HG02642 (cell line): Measurements from ENCODE around the gene ZCCHC10.

Experiments
- ATAC-seq: cut with Tn5 transposase; IDR thresholded peaks from one replicate; pipeline ENCODE4 v1.9.1; 2021; ENCODE audit warnings: mild to moderate bottlenecking; ENCODE audit not compliant: unreplicated experiment, poor library complexity

ZCCHC10 gene

GRCh38 chr5:133025804-133026663 is at the start of gene ZCCHC10:
Gene ZCCHC10 (minus strand): TSS chr5:133026549. CDS start chr5:133026537, 12 bp downstream.
- peak; percentile 98 for ATAC-seq

- no peak for ATAC-seq
Measured at GRCh38 chr5:133075572-133076536, 49.5 kb upstream of the ZCCHC10 start.

DNA sequence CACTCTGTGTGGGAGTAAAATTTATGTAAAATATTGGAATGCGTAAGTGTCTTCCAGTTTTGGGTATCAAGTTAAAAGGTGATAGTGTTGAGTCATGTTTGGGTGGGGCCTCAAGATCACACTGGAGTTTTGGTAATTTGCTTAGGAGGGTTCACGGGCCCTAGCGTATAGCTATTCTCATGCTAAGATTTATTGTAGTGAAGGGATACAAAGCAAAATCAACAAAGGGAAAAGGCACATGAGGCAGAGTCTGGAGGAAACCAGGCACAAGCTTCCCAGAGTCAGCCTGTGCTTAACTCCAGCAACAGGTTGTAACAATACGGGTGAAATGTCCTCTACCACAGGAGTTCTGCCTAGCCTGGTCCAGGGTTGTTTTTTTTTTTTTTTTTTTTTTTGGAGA is 45.7 kb upstream of the ZCCHC10 start:
- ATAC-seq, result no peak

GRCh38 chr5:133066045-133066444 is 39.7 kb upstream of the ZCCHC10 start:
- no peak for ATAC-seq

GRCh38 chr5:133065471-133065870 is 39.1 kb upstream of the ZCCHC10 start:
- no peak for ATAC-seq

DNA sequence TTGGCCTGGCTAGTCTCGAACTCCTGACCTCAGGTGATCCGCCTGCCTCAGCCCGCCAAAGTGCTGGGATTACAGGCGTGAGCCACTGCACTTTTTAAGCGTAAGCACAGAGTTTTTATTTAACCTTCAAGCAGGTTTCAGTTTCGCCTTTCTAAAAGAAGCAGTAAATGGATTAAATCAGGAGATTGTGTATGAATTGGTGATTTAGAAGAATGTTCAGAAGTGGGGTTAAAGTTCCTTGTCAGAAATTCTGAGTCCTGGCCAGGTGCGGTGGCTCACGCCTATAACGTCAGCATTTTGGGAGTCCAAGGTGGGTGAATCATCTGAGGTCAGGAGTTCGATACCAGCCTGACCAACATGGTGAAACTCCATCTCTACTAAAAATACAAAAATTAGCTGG is 37.6 kb upstream of the ZCCHC10 start:
- no peak for ATAC-seq

DNA sequence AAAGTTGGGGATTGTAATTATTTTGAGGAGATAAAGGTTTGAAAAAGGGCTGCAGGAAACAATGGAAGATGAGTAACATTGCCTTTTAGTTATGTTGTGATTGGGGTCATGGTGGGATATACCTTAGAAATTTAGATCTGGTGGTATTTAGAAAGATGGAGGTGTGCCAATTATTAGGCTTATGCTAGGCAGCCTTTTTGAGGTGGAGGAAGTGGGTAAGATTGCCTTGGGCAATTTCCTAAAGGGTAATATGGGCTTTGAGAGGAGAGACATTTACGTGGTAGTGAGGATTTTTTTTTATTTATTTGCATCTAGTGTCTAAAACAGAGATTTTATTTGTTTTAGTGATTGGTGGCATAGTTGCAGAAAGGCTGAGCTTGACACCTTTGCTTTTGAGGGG is 35.9 kb upstream of the ZCCHC10 start:
- ATAC-seq, result no peak

DNA sequence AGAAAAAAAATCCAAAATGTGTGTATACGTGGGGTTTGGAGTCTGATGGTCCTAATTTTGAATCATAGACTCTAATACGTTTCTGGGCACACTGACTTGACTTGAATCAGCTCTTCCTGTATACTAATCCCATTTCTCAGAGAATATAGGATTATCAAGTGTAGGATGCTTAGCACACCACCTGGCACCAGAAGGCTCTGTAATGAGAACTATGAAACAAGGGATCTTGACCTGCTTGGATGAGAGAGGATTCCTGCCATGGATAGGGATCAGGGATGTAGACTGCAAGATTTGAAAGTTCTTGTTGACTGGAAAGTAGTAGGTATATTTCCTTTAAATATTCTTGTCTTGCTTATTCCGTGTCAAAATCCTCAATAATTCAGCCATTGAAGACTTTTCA is 33.3 kb upstream of the ZCCHC10 start:
- ATAC-seq, result no peak

GRCh38 chr5:133056891-133057290 is 30.5 kb upstream of the ZCCHC10 start:
- ATAC-seq, result no peak

DNA sequence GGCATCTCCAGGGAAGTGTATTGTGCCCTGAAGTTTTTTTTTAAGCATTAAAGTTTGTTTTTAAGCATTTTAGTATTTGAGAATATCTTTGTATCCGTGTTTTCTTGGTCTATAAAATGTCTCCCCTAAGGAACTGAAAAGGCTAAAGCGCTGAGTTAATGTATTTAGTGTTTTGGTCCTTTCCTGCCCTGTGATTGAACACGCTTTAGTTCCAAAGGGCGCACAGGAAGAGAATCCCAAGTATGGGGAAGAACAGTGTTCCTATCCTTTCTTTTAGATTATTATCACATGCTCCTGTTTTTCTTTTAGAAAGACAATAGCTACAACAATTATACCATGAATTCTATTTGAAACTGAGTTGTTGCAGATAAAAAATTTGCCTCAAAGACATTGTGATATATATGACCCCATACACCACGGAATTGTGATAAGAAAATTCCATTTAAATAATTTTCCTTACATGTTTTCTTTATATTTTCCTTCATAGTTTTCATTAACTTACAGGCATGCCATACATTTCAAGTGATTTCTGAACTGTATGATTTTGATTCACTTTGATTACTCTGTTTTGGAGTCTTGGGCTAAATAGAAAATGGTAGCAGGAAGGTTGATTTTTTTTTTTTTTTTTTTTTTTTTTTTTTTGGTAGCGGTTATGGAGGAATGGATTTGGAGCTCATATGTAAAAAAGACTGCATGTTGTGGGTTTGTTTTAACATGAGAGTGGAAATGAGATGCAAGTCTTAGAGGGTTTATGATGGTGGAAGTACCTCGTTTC is 28.5 kb upstream of the ZCCHC10 start:
- ATAC-seq, result no peak

- ATAC-seq, result no peak
Measured at GRCh38 chr5:133053448-133053847, 27.1 kb upstream of the ZCCHC10 start.

GRCh38 chr5:133052317-133053175 is 26.2 kb upstream of the ZCCHC10 start:
- peak; percentile 39 for ATAC-seq

- ATAC-seq, result peak; percentile 85
Measured at GRCh38 chr5:133051542-133052316, 25.4 kb upstream of the ZCCHC10 start, which contains the start of gene HSPA4. Gene HSPA4 (plus strand): TSS chr5:133052013. CDS start chr5:133052251, 238 bp downstream.

DNA sequence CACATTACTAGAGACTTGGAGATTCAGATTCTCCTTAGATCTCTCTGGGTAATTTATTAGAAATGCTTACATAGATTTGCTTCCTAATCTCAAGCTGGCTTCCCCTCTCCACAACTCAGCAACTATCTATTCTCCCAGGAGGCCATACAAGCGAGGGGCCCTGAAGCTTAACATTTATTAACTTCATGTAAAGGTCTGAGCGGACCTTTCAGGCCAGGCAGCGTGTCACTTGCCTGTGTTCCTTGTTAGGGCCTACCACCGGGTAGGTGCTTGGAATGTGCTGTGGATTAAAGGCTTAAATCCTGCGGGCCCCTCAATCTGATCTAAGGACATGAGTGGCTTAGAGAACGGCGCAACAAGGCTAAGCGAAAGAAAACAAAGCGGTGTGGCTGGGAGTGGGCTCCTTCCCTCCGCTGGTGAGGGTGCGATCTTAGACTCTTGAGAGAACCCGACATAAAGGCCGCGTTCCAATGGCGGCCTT is 24.8 kb upstream of the ZCCHC10 start:
- peak; percentile 0 for ATAC-seq

GRCh38 chr5:133050521-133050920 is 24.2 kb upstream of the ZCCHC10 start:
- no peak for ATAC-seq

DNA sequence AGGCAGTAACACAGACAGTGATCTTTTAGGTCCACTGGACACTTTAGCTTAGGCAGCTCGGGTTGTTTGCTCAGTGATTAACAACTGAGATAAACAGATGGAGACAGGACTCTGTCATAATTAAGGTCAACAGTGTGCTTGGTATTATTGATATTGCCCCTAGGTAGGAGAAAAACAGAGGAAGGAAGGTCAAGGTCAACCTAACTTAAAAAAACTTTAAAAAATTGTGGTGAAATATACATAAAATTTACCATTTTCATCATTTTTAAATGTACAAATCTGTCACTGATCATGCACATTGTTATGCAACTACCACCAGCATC is 23.3 kb upstream of the ZCCHC10 start:
- ATAC-seq, result no peak

DNA sequence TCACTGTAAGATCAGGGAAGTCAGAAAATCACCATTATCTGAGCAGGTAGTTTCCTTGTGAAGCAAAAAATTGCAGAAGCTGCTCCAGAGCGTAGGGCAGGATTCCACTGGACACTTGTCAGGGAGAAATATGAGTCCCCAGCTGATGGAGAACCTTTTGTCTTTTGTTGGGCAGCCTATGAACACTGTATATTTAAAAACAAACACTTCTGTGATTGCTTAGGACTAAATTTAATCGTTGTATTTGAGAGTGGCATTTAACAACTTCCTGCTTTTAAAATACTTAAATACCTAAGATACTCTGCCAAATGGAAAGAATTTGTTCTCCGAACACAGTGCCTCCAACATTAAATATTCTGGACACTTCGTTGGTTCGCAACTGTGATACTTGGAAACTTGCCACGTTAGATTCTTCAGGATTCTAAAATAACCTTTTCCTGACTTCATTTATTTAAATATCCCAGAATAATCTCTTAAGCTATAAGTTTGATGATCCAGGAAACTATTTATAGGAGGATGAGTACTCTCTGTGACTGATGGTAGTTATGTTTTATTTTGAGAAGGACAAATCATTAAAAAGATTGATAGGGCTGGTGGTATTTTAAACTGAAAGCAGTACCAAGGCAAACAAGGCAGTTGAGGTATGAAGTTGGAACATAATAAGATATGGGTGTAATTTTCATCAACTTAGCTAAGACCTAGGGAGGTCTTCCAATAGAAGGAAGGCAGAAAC is 22.8 kb upstream of the ZCCHC10 start:
- no peak for ATAC-seq

- ATAC-seq, result no peak
Measured at GRCh38 chr5:133047404-133047803, 21.1 kb upstream of the ZCCHC10 start.
